T-helper 2 cell treated with Interferon-gamma antibody and Interleukin-4, amounts not matched to agents 5 μg/mL and 100 μg/mL, for 36 hours (primary cell): ENCODE results near the gene FAAH.

ENCODE experiments used
- DNase-seq: peaks from one replicate; pipeline ENCODE4 v3.0.0; 2021; ENCODE audit warnings: low spot score
- H3K27ac Mint-ChIP-seq: one replicate; pipeline ENCODE4 v1.8.0; 2021; ENCODE audit warnings: mild to moderate bottlenecking, mixed read lengths
- H3K27me3 Mint-ChIP-seq: one replicate; pipeline ENCODE4 v1.8.0; 2021; ENCODE audit warnings: low read depth, mixed read lengths
- H3K36me3 Mint-ChIP-seq: one replicate; pipeline ENCODE4 v1.8.0; 2021; ENCODE audit warnings: low read depth, mixed read lengths
- H3K4me1 Mint-ChIP-seq: one replicate; pipeline ENCODE4 v1.8.0; 2021; ENCODE audit warnings: low read depth, mixed read lengths
- H3K4me3 Mint-ChIP-seq: one replicate; pipeline ENCODE4 v1.8.0; 2022; ENCODE audit warnings: mild to moderate bottlenecking, moderate library complexity, mixed read lengths
- H3K9me3 Mint-ChIP-seq: one replicate; pipeline ENCODE4 v1.8.0; 2021; ENCODE audit warnings: mixed read lengths

The FAAH gene

GRCh38 chr1:46456411-46456963, 62.4 kb downstream of the FAAH start:
- H3K4me3 Mint-ChIP-seq: no peak overlapping the region
- no peak overlapping the region for H3K27ac Mint-ChIP-seq
- H3K36me3 Mint-ChIP-seq: no peaks in the 10 kb centered on the region
- no peaks in the 10 kb centered on the region for H3K4me1 Mint-ChIP-seq
- DNase-seq: no peak
- no peaks in the 10 kb centered on the region for H3K9me3 Mint-ChIP-seq
- H3K27me3 Mint-ChIP-seq: peaks cover 40% of the 10 kb centered on the region

- no peak for DNase-seq
- Mint-ChIP-seq H3K27me3 (peaks cover 38% of the 10 kb centered on the region), H3K27ac (no peak overlapping the region), H3K9me3 (no peaks in the 10 kb centered on the region), H3K4me3 (no peak overlapping the region), H3K36me3 (no peaks in the 10 kb centered on the region), H3K4me1 (no peaks in the 10 kb centered on the region)
These were observed 63.1 kb downstream of the FAAH start for GRCh38 chr1:46457178-46457577.

GRCh38 chr1:46458190-46458589, 64.1 kb downstream of the FAAH start:
- no peak overlapping the region for H3K4me3 Mint-ChIP-seq
- no peaks in the 10 kb centered on the region for H3K9me3 Mint-ChIP-seq
- H3K36me3 Mint-ChIP-seq: no peaks in the 10 kb centered on the region
- H3K4me1 Mint-ChIP-seq: no peaks in the 10 kb centered on the region
- H3K27me3 Mint-ChIP-seq: peaks cover 35% of the 10 kb centered on the region
- no peak overlapping the region for H3K27ac Mint-ChIP-seq
- no peak for DNase-seq

GRCh38 chr1:46458846-46459245, 64.7 kb downstream of the FAAH start:
- H3K27me3 Mint-ChIP-seq: peaks cover 34% of the 10 kb centered on the region
- no peak overlapping the region for H3K27ac Mint-ChIP-seq
- no peaks in the 10 kb centered on the region for H3K9me3 Mint-ChIP-seq
- no peaks in the 10 kb centered on the region for H3K4me1 Mint-ChIP-seq
- DNase-seq: no peak
- H3K4me3 Mint-ChIP-seq: no peak overlapping the region
- H3K36me3 Mint-ChIP-seq: no peaks in the 10 kb centered on the region

- DNase-seq: no peak
- no peak overlapping the region for H3K4me3 Mint-ChIP-seq
- H3K27me3 Mint-ChIP-seq: peaks cover 35% of the 10 kb centered on the region
- H3K27ac Mint-ChIP-seq: no peak overlapping the region
- H3K9me3 Mint-ChIP-seq: no peaks in the 10 kb centered on the region
- H3K36me3 Mint-ChIP-seq: no peaks in the 10 kb centered on the region
- H3K4me1 Mint-ChIP-seq: no peaks in the 10 kb centered on the region
These were observed 65.2 kb downstream of the FAAH start for GRCh38 chr1:46459315-46459714.

- no peak for DNase-seq
- Mint-ChIP-seq H3K27me3 (peaks cover 48% of the 10 kb centered on the region), H3K4me3 (no peak overlapping the region), H3K9me3 (no peaks in the 10 kb centered on the region), H3K27ac (no peak overlapping the region), H3K36me3 (no peaks in the 10 kb centered on the region), H3K4me1 (peaks cover 2% of the 10 kb centered on the region)
These were observed 67.1 kb downstream of the FAAH start for GRCh38 chr1:46461017-46461808.

GRCh38 chr1:46461809-46462448, 67.8 kb downstream of the FAAH start:
- peaks cover 3% of the 10 kb centered on the region for H3K4me1 Mint-ChIP-seq
- no peak overlapping the region for H3K4me3 Mint-ChIP-seq
- no peak for DNase-seq
- no peak overlapping the region for H3K27ac Mint-ChIP-seq
- peaks cover 50% of the 10 kb centered on the region for H3K27me3 Mint-ChIP-seq
- H3K9me3 Mint-ChIP-seq: no peaks in the 10 kb centered on the region
- H3K36me3 Mint-ChIP-seq: no peaks in the 10 kb centered on the region
